Measurements from ENCODE around the gene GALNT18. TPM values are rescaled to one million over a fixed set of nuclear protein-coding genes. Genes with fewer than 3 reads are reported as not detected.
A peak's percentile ranks its signal among the peaks of the same experiment; 100 is the strongest.

GALNT18 gene
- total and polyA plus RNA-seq, 8 donors: 2.0 to 8.9 (median 4.7) TPM

DNA sequence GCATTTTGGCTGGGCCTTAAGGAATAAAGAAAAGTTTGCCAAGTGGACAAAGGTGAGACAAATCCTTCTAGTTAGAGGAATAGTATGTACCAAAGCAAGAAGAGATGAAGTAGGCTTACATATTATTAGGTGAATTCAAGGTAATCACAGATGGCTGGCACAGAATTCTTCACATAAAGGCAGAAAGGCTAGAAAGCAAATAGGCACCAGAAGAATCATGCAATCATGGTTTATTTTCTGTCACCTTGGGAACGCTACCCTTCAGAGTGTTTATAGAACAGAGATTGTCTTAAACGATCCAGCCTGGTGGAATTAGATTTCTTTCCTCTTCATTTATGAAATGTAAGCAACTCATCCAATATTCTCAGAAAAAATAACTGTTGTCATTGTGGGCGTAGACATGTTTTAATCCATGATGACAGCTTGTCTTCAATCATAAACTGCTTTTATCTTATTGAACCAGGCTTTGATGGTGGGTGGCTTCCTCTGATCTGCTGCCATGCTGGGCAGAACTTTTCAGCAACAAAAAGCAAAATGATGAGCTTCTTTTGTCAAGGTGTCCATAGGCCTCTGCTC is 219.8 kb downstream of the GALNT18 start:
- DNase-seq: peak in 1 of 6 donors; percentile 33
- no peaks in the 10 kb centered on the region for H3K36me3 ChIP-seq
- peak; percentile 69 to 91 (median 78) for ATAC-seq
- no peaks in the 10 kb centered on the region for H3K9me3 ChIP-seq
- intact Hi-C loops (cut with DNase I): no loop called here
- no peak overlapping the region for H3K27ac ChIP-seq
- 43 to 48% methylated on average over 3 of the region's 3 CpGs for WGBS, 2 donors
- no peak overlapping the region for H3K4me3 ChIP-seq
- H3K27me3 ChIP-seq: no peaks in the 10 kb centered on the region
- no peak for FAIRE-seq
- H3K4me1 ChIP-seq: peaks cover 0 to 10% (median 3%) of the 10 kb centered on the region in 3 donors
- TF ChIP-seq, protein P1, sequence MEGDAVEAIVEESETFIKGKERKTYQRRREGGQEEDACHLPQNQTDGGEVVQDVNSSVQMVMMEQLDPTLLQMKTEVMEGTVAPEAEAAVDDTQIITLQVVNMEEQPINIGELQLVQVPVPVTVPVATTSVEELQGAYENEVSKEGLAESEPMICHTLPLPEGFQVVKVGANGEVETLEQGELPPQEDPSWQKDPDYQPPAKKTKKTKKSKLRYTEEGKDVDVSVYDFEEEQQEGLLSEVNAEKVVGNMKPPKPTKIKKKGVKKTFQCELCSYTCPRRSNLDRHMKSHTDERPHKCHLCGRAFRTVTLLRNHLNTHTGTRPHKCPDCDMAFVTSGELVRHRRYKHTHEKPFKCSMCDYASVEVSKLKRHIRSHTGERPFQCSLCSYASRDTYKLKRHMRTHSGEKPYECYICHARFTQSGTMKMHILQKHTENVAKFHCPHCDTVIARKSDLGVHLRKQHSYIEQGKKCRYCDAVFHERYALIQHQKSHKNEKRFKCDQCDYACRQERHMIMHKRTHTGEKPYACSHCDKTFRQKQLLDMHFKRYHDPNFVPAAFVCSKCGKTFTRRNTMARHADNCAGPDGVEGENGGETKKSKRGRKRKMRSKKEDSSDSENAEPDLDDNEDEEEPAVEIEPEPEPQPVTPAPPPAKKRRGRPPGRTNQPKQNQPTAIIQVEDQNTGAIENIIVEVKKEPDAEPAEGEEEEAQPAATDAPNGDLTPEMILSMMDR (IDR thresholded peaks at IDR 0.05): no peak

DNA sequence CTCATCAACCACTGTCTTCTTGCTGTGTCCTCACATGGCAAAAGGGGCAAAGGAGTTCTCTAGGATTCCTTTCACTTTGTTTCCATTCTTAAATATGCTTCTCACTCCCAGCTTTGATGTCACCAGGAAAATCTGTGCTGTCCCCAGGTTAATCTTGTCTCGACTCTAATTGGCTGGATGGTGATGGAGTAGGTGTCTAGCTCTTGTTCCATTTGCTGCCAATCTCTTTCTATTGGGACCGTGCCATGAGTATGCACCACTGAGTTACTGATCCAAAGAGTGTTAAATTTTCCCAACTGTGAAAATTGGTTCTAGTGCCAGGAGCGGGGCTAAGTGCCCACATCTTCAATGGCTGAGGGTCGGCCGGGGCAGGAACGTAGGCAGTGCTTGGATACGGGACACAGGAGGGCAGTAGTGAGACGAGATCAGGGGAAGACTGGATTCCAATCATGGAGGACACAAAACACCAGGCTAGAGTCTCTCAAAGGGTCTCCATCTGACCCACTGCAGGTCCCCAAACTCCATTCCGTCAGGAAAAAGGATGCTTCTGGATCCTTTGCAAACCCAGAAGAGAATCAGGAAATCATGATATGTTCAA is 221.1 kb downstream of the GALNT18 start:
- ATAC-seq (no peak), FAIRE-seq (no peak), DNase-seq (no peak)
- no peaks in the 10 kb centered on the region for H3K27me3 ChIP-seq
- no peaks in the 10 kb centered on the region for H3K9me3 ChIP-seq
- TF ChIP-seq, protein P1 (IDR thresholded peaks at IDR 0.05): no peak
- no peak overlapping the region for H3K27ac ChIP-seq
- intact Hi-C loops (cut with DNase I): no loop called here
- no peak overlapping the region for H3K4me3 ChIP-seq
- WGBS, 2 donors: 93 to 95% methylated on average over 9 of the region's 9 CpGs
- no peaks in the 10 kb centered on the region for H3K36me3 ChIP-seq
- H3K4me1 ChIP-seq: peaks cover 0 to 10% (median 3%) of the 10 kb centered on the region in 3 donors

DNA sequence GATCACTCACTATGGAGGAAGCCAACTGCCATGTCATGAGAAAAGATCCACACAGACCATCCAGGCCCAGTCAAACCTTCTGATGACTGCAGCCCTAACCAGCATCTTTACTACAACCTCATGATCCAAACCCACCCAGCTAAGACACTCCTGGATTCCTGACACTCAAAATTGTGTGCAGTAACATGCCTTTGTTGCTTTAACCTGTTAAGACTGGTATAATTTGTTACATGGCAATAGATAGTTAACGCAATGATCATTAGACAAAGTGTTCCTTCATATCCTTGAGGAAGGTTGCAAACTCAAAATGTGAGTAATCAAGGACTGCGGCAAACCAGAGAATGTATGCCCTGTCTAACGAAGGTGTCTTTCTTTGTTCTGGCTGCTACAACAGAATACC is 221.7 kb downstream of the GALNT18 start:
- DNase-seq (no peak), ATAC-seq (no peak), FAIRE-seq (no peak)
- intact Hi-C loops (cut with DNase I): no loop called here
- WGBS, 2 donors: 96 to 98% methylated on average over 3 of the region's 3 CpGs
- Histone ChIP-seq H3K36me3 (no peaks in the 10 kb centered on the region), H3K4me3 (no peak overlapping the region), H3K27me3 (no peaks in the 10 kb centered on the region), H3K4me1 (peaks cover 0 to 10% (median 3%) of the 10 kb centered on the region in 3 donors), H3K9me3 (no peaks in the 10 kb centered on the region), H3K27ac (no peak overlapping the region)
- TF ChIP-seq, protein P1 (IDR thresholded peaks at IDR 0.05): no peak

DNA sequence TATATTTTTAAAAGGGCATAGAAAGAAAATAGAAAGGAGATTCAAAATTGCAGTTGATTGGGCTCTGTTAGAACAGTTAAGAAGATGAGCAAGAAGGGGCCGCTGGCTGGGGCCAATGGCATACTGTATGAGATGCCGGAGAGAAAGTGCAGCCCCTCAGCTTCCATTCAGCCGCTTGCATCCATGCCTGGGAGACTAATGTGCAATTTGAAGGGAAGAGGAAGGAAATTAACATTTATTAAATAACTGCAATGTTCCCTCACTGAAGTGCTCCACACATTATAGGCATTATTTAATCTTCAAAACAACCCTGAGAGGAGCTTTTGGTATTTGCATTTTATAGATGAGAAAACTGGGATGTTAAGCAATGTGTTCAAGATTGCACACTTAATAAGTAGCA is 224.0 kb downstream of the GALNT18 start:
- Histone ChIP-seq H3K9me3 (no peaks in the 10 kb centered on the region), H3K4me3 (no peak overlapping the region), H3K27me3 (no peaks in the 10 kb centered on the region), H3K4me1 (peaks cover 0 to 10% (median 3%) of the 10 kb centered on the region in 3 donors), H3K27ac (no peak overlapping the region), H3K36me3 (no peaks in the 10 kb centered on the region)
- WGBS, 2 donors: 91 to 94% methylated on average over 3 of the region's 3 CpGs
- ATAC-seq (no peak), DNase-seq (no peak), FAIRE-seq (no peak)
- intact Hi-C loops (cut with DNase I): no loop called here
- TF ChIP-seq, protein P1 (IDR thresholded peaks at IDR 0.05): no peak

DNA sequence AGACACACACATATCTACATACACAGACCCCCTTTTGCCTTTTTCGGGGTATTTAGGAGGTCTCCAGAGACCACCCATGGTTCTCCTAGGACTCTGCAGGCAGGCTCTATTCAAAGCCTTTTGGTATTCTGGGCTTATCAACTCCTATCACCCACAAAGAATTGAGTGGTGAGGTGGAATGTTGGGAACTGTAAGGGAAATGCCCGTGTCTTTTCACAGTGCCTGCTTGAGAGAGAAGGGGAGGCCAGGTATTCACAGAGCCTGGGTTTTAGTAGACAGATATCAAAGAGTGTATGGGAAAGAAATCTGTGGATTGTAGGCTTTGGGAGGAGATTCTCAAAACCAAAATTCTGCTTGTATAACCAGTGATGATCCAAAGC is 224.8 kb downstream of the GALNT18 start:
- Histone ChIP-seq H3K9me3 (no peaks in the 10 kb centered on the region), H3K27ac (no peak overlapping the region), H3K36me3 (no peaks in the 10 kb centered on the region), H3K4me3 (no peak overlapping the region), H3K27me3 (no peaks in the 10 kb centered on the region), H3K4me1 (peaks cover 0 to 5% (median 0%) of the 10 kb centered on the region in 3 donors)
- DNase-seq (no peak), ATAC-seq (no peak), FAIRE-seq (no peak)
- intact Hi-C loops (cut with DNase I): no loop called here
- 63 to 72% methylated on average over 2 of the region's 2 CpGs for WGBS, 2 donors
- TF ChIP-seq, protein P1 (IDR thresholded peaks at IDR 0.05): no peak

Data from pancreas (tissue), 10 donors.